Astrocyte (in vitro differentiated cells and primary cell): ENCODE data around the gene SLCO3A1.

Source experiments
- EZH2 ChIP-seq: IDR thresholded peaks from 2 replicates; pipeline ENCODE4 v1.6.1; 2012; ENCODE audit warnings: mild to moderate bottlenecking, low read length, inconsistent platforms; ENCODE audit not compliant: insufficient read depth
- TF ChIP-seq, protein P1 (sequence below): IDR thresholded peaks from 2 replicates; pipeline ENCODE4 v1.5.1; 2011; ENCODE audit warnings: low read depth, mild to moderate bottlenecking, inconsistent platforms, low read length, moderate library complexity; ENCODE audit not compliant: insufficient read depth

GRCh38 chr15:92087211-92087610 lies 233.7 kb downstream of the SLCO3A1 start:
- TF ChIP-seq, protein P1, sequence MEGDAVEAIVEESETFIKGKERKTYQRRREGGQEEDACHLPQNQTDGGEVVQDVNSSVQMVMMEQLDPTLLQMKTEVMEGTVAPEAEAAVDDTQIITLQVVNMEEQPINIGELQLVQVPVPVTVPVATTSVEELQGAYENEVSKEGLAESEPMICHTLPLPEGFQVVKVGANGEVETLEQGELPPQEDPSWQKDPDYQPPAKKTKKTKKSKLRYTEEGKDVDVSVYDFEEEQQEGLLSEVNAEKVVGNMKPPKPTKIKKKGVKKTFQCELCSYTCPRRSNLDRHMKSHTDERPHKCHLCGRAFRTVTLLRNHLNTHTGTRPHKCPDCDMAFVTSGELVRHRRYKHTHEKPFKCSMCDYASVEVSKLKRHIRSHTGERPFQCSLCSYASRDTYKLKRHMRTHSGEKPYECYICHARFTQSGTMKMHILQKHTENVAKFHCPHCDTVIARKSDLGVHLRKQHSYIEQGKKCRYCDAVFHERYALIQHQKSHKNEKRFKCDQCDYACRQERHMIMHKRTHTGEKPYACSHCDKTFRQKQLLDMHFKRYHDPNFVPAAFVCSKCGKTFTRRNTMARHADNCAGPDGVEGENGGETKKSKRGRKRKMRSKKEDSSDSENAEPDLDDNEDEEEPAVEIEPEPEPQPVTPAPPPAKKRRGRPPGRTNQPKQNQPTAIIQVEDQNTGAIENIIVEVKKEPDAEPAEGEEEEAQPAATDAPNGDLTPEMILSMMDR = no peak
- TF ChIP-seq EZH2 = no peak
